HL-60 (cell line): ENCODE data around the gene SGCE.

ENCODE experiments used
- DNase-seq, 2 experiments: peaks; one replicate each; pipeline ENCODE4 v3.0.0-alpha.2; 2010 to 2020; ENCODE audit warnings: low read depth in 1 of 2, low spot score in 1 of 2
- H3K27ac ChIP-seq: fragments of 250-450 bp; sonication (Bioruptor Pico); replicated peaks from 2 replicates; pipeline ENCODE4 v1.5.1; 2020; ENCODE audit warnings: mild to moderate bottlenecking, moderate library complexity
- H3K27me3 ChIP-seq: fragments of 250-450 bp; sonication (Bioruptor Pico); 2 replicates; pipeline ENCODE4 v1.5.1; 2021; ENCODE audit warnings: mild to moderate bottlenecking, moderate library complexity; ENCODE audit not compliant: insufficient read depth, poor library complexity, severe bottlenecking
- H3K4me3 ChIP-seq: replicated peaks from 2 replicates; pipeline ENCODE4 v1.5.1; 2011; ENCODE audit warnings: mild to moderate bottlenecking, control low read depth, low read length; ENCODE audit not compliant: insufficient read depth
- GABPA ChIP-seq: IDR thresholded peaks from 2 replicates; pipeline ENCODE4 v1.6.1; 2012; ENCODE audit warnings: low read depth
- POLR2AphosphoS5 ChIP-seq: IDR thresholded peaks from 2 replicates; pipeline ENCODE4 v1.6.1; 2012; ENCODE audit warnings: low read depth
- SPI1 ChIP-seq: IDR thresholded peaks from 2 replicates; pipeline ENCODE4 v1.6.1; 2012; ENCODE audit warnings: low read depth, mild to moderate bottlenecking, borderline replicate concordance
- TF ChIP-seq, protein P1 (sequence below): IDR thresholded peaks from 2 replicates; pipeline ENCODE4 v1.6.1; 2012; ENCODE audit warnings: low read depth; ENCODE audit not compliant: insufficient replicate concordance
- TF ChIP-seq, protein P2 (sequence below): IDR thresholded peaks from one replicate; pipeline ENCODE4 v1.5.1; 2011; ENCODE audit warnings: low read length, control low read depth, inconsistent platforms; ENCODE audit not compliant: insufficient read depth

The SGCE gene

GRCh38 chr7:94687810-94688209 is 31.9 kb upstream of the SGCE start:
- no peak for DNase-seq
- H3K4me3 ChIP-seq: no peak overlapping the region
- no peak overlapping the region for H3K27ac ChIP-seq
- no peaks in the 10 kb centered on the region for H3K27me3 ChIP-seq
- TF ChIP-seq SPI1 (no peak), GABPA (no peak), POLR2AphosphoS5 (no peak)
- TF ChIP-seq, protein P1, sequence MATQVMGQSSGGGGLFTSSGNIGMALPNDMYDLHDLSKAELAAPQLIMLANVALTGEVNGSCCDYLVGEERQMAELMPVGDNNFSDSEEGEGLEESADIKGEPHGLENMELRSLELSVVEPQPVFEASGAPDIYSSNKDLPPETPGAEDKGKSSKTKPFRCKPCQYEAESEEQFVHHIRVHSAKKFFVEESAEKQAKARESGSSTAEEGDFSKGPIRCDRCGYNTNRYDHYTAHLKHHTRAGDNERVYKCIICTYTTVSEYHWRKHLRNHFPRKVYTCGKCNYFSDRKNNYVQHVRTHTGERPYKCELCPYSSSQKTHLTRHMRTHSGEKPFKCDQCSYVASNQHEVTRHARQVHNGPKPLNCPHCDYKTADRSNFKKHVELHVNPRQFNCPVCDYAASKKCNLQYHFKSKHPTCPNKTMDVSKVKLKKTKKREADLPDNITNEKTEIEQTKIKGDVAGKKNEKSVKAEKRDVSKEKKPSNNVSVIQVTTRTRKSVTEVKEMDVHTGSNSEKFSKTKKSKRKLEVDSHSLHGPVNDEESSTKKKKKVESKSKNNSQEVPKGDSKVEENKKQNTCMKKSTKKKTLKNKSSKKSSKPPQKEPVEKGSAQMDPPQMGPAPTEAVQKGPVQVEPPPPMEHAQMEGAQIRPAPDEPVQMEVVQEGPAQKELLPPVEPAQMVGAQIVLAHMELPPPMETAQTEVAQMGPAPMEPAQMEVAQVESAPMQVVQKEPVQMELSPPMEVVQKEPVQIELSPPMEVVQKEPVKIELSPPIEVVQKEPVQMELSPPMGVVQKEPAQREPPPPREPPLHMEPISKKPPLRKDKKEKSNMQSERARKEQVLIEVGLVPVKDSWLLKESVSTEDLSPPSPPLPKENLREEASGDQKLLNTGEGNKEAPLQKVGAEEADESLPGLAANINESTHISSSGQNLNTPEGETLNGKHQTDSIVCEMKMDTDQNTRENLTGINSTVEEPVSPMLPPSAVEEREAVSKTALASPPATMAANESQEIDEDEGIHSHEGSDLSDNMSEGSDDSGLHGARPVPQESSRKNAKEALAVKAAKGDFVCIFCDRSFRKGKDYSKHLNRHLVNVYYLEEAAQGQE: no peak
- TF ChIP-seq, protein P2, sequence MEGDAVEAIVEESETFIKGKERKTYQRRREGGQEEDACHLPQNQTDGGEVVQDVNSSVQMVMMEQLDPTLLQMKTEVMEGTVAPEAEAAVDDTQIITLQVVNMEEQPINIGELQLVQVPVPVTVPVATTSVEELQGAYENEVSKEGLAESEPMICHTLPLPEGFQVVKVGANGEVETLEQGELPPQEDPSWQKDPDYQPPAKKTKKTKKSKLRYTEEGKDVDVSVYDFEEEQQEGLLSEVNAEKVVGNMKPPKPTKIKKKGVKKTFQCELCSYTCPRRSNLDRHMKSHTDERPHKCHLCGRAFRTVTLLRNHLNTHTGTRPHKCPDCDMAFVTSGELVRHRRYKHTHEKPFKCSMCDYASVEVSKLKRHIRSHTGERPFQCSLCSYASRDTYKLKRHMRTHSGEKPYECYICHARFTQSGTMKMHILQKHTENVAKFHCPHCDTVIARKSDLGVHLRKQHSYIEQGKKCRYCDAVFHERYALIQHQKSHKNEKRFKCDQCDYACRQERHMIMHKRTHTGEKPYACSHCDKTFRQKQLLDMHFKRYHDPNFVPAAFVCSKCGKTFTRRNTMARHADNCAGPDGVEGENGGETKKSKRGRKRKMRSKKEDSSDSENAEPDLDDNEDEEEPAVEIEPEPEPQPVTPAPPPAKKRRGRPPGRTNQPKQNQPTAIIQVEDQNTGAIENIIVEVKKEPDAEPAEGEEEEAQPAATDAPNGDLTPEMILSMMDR: no peak

- no peak overlapping the region for H3K4me3 ChIP-seq
- no peak overlapping the region for H3K27ac ChIP-seq
- H3K27me3 ChIP-seq: no peaks in the 10 kb centered on the region
- TF ChIP-seq SPI1: no peak
- no peak for TF ChIP-seq GABPA
- DNase-seq: no peak
Observed at GRCh38 chr7:94687076-94687475, 31.1 kb upstream of the SGCE start.

DNA sequence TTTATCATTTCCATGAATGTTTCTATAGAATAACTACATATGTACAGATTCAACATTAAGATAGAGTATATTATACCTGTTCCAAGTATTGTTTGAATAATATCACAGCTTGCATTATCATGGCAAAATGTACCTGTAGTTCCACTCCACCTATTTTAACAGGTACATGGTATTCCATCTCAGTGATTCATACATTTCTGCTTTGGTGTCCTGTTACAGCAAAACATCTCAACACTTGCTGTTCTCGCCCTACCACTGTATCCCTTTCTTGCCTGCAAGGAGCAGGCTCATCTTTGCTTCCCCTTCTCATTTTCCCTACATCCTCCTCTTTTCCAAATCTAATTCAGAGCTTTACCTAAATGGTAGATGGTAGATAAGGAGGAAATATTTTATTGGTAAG is 27.1 kb upstream of the SGCE start:
- no peak overlapping the region for H3K27ac ChIP-seq
- no peak for DNase-seq
- H3K27me3 ChIP-seq: no peaks in the 10 kb centered on the region
- H3K4me3 ChIP-seq: no peak overlapping the region
- TF ChIP-seq GABPA (no peak), POLR2AphosphoS5 (no peak), SPI1 (no peak)
- TF ChIP-seq, protein P1: no peak
- TF ChIP-seq, protein P2: no peak

- TF ChIP-seq, protein P1: no peak
- TF ChIP-seq, protein P2: no peak
- TF ChIP-seq GABPA (no peak), SPI1 (no peak), POLR2AphosphoS5 (no peak)
- no peak overlapping the region for H3K4me3 ChIP-seq
- no peak for DNase-seq
Observed at GRCh38 chr7:94679358-94679757, 23.4 kb upstream of the SGCE start.

More at GRCh38 chr7:94679358-94679757, 23.4 kb upstream of the SGCE start:
- Histone ChIP-seq H3K27ac (no peak overlapping the region), H3K27me3 (no peaks in the 10 kb centered on the region)
